Testis (tissue), 2 donors: Measurements from ENCODE around the gene COL1A2.

Experiments
- CTCF ChIP-seq, 3 experiments: fragments of 450-650 bp in 2 of 3; fragments of 200-600 bp in 1 of 3; sonication (generic) in 1 of 3; IDR thresholded peaks; one replicate each; pipeline ENCODE4 v1.5.1; 2016 to 2019; ENCODE audit warnings: antibody characterized with exemption in 3 of 3, mild to moderate bottlenecking in 2 of 3, moderate library complexity in 1 of 3
- POLR2A ChIP-seq: fragments of 450-650 bp; IDR thresholded peaks from one replicate; pipeline ENCODE4 v1.6.1; 2017; ENCODE audit warnings: antibody characterized with exemption, mild to moderate bottlenecking, moderate library complexity

GRCh38 chr7:94433224-94433623 lies 38.5 kb downstream of the COL1A2 start:
- TF ChIP-seq POLR2A, result no peak
- TF ChIP-seq CTCF (IDR thresholded peaks at IDR 0.05), result no peak
